Measurements from ENCODE around the gene FAM13A.

The FAM13A gene

DNA sequence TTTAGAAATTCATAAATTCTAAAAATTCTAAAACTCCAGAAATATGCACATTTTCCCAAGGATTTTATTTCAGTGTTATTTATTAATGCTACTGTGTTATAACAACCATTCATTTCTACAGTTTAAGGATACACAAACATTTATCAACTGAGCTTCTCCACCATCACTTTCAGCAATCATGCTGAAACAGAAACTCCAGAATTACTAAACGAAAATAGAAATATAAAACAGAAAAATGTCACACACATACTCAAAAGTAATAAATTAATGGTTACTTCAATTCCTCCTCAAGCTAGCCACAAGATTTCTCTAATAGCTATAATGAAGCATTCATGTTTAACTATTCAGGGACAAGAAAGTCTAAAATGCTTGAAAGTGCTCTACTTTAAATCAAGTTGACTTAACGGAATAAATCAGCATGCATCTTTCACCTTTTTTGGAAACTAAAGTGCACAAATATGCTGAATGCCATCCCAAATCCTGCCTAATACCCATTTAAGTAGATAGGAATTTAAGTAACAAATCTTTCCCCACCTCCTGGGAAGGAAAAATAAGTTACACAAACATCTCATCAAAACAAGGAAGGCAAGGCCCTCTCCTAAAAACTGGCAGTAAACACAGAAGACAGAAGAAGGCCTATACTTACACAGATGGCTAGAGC lies 563 bp downstream of the FAM13A start:
- no peaks in the 10 kb centered on the region for H4K20me1 ChIP-seq (ENCODE audit: low read depth, low read length)
- H3K9ac ChIP-seq (ENCODE audit: low read length) = no peak overlapping the region
- H3K36me3 ChIP-seq (ENCODE audit: low read length) = no peaks in the 10 kb centered on the region
- no peaks in the 10 kb centered on the region for H3K79me2 ChIP-seq (ENCODE audit: insufficient read depth, low read length)
- H3K9me3 ChIP-seq (ENCODE audit: insufficient read depth, low read length) = no peaks in the 10 kb centered on the region
- TF ChIP-seq, protein P1, sequence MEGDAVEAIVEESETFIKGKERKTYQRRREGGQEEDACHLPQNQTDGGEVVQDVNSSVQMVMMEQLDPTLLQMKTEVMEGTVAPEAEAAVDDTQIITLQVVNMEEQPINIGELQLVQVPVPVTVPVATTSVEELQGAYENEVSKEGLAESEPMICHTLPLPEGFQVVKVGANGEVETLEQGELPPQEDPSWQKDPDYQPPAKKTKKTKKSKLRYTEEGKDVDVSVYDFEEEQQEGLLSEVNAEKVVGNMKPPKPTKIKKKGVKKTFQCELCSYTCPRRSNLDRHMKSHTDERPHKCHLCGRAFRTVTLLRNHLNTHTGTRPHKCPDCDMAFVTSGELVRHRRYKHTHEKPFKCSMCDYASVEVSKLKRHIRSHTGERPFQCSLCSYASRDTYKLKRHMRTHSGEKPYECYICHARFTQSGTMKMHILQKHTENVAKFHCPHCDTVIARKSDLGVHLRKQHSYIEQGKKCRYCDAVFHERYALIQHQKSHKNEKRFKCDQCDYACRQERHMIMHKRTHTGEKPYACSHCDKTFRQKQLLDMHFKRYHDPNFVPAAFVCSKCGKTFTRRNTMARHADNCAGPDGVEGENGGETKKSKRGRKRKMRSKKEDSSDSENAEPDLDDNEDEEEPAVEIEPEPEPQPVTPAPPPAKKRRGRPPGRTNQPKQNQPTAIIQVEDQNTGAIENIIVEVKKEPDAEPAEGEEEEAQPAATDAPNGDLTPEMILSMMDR (IDR thresholded peaks at IDR 0.05; ENCODE audit: insufficient read depth, low read length, poor library complexity, severe bottlenecking) = no peak
- no peak for TF ChIP-seq EZH2phosphoT487 (conservative IDR thresholded peaks at IDR 0.05; ENCODE audit: low read length)
- H2AFZ ChIP-seq (ENCODE audit: low read depth, low read length, severe bottlenecking) = no peak overlapping the region
- no peak overlapping the region for H3K27ac ChIP-seq (ENCODE audit: low read depth, low read length)
- no peaks in the 10 kb centered on the region for H3K9me2 ChIP-seq (replicated peaks; ENCODE audit: insufficient read depth, low read length)
- no peak overlapping the region for H3K4me3 ChIP-seq (ENCODE audit: insufficient read depth, low read length, poor library complexity, severe bottlenecking)
- no peak overlapping the region for H3K4me2 ChIP-seq (ENCODE audit: low read depth, low read length, poor library complexity, severe bottlenecking)
- no peaks in the 10 kb centered on the region for H3F3A ChIP-seq (ENCODE audit: insufficient read depth)
- no peaks in the 10 kb centered on the region for H3K27me3 ChIP-seq (ENCODE audit: low read length)

DNA sequence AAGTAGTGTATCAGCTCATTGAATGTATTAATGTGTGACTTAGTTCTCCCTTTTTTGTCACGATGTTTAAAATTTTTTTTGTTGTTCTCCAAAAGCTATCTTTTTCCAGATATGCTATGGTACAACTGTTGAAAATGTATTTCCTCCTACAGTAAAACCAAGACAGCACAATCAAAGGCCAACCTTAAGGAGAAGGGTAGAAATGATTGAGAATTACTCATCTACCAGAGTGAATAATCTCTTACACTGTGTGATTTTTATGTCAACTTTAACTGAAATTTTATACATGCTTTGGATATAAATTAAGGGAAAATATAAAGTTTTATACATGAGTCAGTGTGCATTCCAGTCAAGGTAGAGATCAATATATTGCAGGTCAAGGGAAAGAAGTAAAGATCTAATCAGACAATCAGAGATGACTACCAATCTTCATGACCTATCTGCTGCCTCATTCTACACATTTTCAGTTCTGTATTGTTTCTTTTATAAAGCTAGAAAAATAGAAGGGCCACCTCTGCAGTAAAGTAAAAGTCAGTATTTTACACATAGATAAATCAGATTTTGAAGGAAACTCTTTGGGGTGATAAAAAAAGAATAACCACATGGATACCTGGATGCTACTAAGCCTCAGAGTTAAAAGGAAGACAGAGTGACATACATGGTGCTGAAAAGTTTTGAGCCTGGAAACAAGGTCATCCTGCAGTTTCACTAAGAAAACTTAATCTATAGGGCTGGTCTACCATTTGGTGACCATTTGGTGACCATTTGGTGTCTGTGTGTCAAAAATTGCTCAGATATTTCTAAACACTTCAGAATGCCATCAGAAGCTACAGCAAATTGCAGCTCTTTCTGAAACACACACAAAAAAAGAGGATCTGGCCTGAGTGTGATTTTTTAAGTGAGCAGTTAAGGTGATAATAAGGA lies 1.6 kb downstream of the FAM13A start:
- H3K9me2 ChIP-seq (replicated peaks; ENCODE audit: insufficient read depth, low read length) = no peaks in the 10 kb centered on the region
- no peaks in the 10 kb centered on the region for H3K36me3 ChIP-seq (ENCODE audit: low read length)
- H3K4me3 ChIP-seq (ENCODE audit: insufficient read depth, low read length, poor library complexity, severe bottlenecking) = no peak overlapping the region
- H4K20me1 ChIP-seq (ENCODE audit: low read depth, low read length) = no peaks in the 10 kb centered on the region
- H3F3A ChIP-seq (ENCODE audit: insufficient read depth) = no peaks in the 10 kb centered on the region
- H3K4me2 ChIP-seq (ENCODE audit: low read depth, low read length, poor library complexity, severe bottlenecking) = no peak overlapping the region
- no peak overlapping the region for H2AFZ ChIP-seq (ENCODE audit: low read depth, low read length, severe bottlenecking)
- H3K9me3 ChIP-seq (ENCODE audit: insufficient read depth, low read length) = no peaks in the 10 kb centered on the region
- no peak for TF ChIP-seq EZH2phosphoT487 (conservative IDR thresholded peaks at IDR 0.05; ENCODE audit: low read length)
- TF ChIP-seq, protein P1 (IDR thresholded peaks at IDR 0.05; ENCODE audit: insufficient read depth, low read length, poor library complexity, severe bottlenecking) = no peak
- H3K27ac ChIP-seq (ENCODE audit: low read depth, low read length) = no peak overlapping the region
- H3K79me2 ChIP-seq (ENCODE audit: insufficient read depth, low read length) = no peaks in the 10 kb centered on the region
- H3K9ac ChIP-seq (ENCODE audit: low read length) = no peak overlapping the region
- H3K27me3 ChIP-seq (ENCODE audit: low read length) = no peaks in the 10 kb centered on the region

DNA sequence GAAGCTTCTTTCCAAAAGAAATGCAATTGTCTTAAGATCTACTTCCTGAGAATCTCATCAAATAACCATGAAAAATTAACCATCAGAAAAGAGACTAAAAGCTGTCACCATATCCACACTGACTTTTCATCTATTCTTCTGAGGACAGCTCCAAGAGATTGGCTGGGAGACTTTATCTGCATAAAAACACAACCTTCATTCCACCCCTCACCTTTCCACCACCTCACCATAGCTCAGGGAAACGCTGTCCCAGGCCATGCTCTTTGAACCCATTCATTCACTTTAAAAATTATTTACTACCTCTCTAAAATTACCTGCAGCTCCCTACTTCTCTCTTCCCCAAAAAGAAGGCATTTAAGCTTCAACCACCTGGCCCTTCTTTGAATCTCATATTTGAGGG lies 2.4 kb downstream of the FAM13A start:
- Histone ChIP-seq H3K9me2 (replicated peaks; ENCODE audit: insufficient read depth, low read length) (no peaks in the 10 kb centered on the region), H3F3A (ENCODE audit: insufficient read depth) (no peaks in the 10 kb centered on the region), H3K9ac (ENCODE audit: low read length) (no peak overlapping the region), H3K4me3 (ENCODE audit: insufficient read depth, low read length, poor library complexity, severe bottlenecking) (no peak overlapping the region), H4K20me1 (ENCODE audit: low read depth, low read length) (no peaks in the 10 kb centered on the region), H3K79me2 (ENCODE audit: insufficient read depth, low read length) (no peaks in the 10 kb centered on the region), H2AFZ (ENCODE audit: low read depth, low read length, severe bottlenecking) (no peak overlapping the region), H3K36me3 (ENCODE audit: low read length) (no peaks in the 10 kb centered on the region), H3K9me3 (ENCODE audit: insufficient read depth, low read length) (no peaks in the 10 kb centered on the region), H3K27me3 (ENCODE audit: low read length) (no peaks in the 10 kb centered on the region), H3K4me2 (ENCODE audit: low read depth, low read length, poor library complexity, severe bottlenecking) (no peak overlapping the region), H3K27ac (ENCODE audit: low read depth, low read length) (no peak overlapping the region)
- TF ChIP-seq EZH2phosphoT487 (conservative IDR thresholded peaks at IDR 0.05; ENCODE audit: low read length) = no peak
- TF ChIP-seq, protein P1 (IDR thresholded peaks at IDR 0.05; ENCODE audit: insufficient read depth, low read length, poor library complexity, severe bottlenecking) = no peak
